GM04504 (cell line): Measurements from ENCODE around the gene GCNT1.
"Not testable (repeated sequence)": the region's sequence is repeated elsewhere in the genome, so short reads cannot be mapped to it uniquely, and the experiment has no call there.

Experiments
- DNase-seq: peaks from one replicate; pipeline ENCODE4 v3.0.0-alpha.2; 2012; ENCODE audit warnings: low read depth

The GCNT1 gene

GRCh38 chr9:76458903-76459693, at the start of gene GCNT1:
Gene GCNT1 (plus strand): TSS chr9:76459182. CDS start chr9:76502382, 43,200 bp downstream.
- peak; percentile 52 for DNase-seq

- DNase-seq = no peak
These were observed 46.3 kb upstream of the GCNT1 start for GRCh38 chr9:76412638-76413037.

- DNase-seq = no peak
These were observed 45.3 kb upstream of the GCNT1 start for GRCh38 chr9:76413658-76414057.

GRCh38 chr9:76414661-76415060, 44.3 kb upstream of the GCNT1 start:
- DNase-seq = no peak

- no peak for DNase-seq
These were observed 43.8 kb upstream of the GCNT1 start for GRCh38 chr9:76415154-76415553.

GRCh38 chr9:76415731-76416130, 43.3 kb upstream of the GCNT1 start:
- DNase-seq = no peak

- DNase-seq = no peak
These were observed 41.6 kb upstream of the GCNT1 start for GRCh38 chr9:76417394-76417793.

GRCh38 chr9:76419782-76420380, 39.1 kb upstream of the GCNT1 start:
- no peak for DNase-seq

- DNase-seq = no peak
These were observed 35.5 kb upstream of the GCNT1 start for GRCh38 chr9:76423216-76424177.

- DNase-seq = no peak
These were observed 34.5 kb upstream of the GCNT1 start for GRCh38 chr9:76424491-76424890.

- no peak for DNase-seq
These were observed 33.1 kb upstream of the GCNT1 start for GRCh38 chr9:76425677-76426453.

GRCh38 chr9:76426807-76427419, 32.1 kb upstream of the GCNT1 start:
- no peak for DNase-seq

GRCh38 chr9:76431601-76432000, 27.4 kb upstream of the GCNT1 start:
- DNase-seq = no peak

- DNase-seq = no peak
These were observed 25.6 kb upstream of the GCNT1 start for GRCh38 chr9:76433406-76433805.

- no peak for DNase-seq
These were observed 25.1 kb upstream of the GCNT1 start for GRCh38 chr9:76433836-76434235.

- DNase-seq = not testable (repeated sequence)
These were observed 24.1 kb upstream of the GCNT1 start for GRCh38 chr9:76434897-76435296.

GRCh38 chr9:76437017-76437699, 21.8 kb upstream of the GCNT1 start:
- DNase-seq = not testable (repeated sequence)

- DNase-seq = no peak
These were observed 20.0 kb upstream of the GCNT1 start for GRCh38 chr9:76438841-76439588.

- peak; percentile 8 for DNase-seq
These were observed 17.2 kb upstream of the GCNT1 start for GRCh38 chr9:76441551-76442322.
